HCT116 (cell line): ENCODE measurements around the gene SLC66A2. TPM values are rescaled to one million over a fixed set of nuclear protein-coding genes. Genes with fewer than 3 reads are reported as not detected.
"Not testable (repeated sequence)": the region's sequence is repeated elsewhere in the genome, so short reads cannot be mapped to it uniquely, and the experiment has no call there.

Experiments
- ATAC-seq: fragments of 200-7000 bp; cut with Tn5 transposase; 2 replicates; pipeline ENCODE4 v1.9.1; 2020; ENCODE audit warnings: mild to moderate bottlenecking, moderate library complexity
- BruUV-seq: library from RNA; stranded (reverse); fragments of 400-500 nt; replicated peaks from 2 replicates; lab custom pipeline; 2021; lab: Mats Ljungman, UMichigan
- CTCF ChIA-PET: fragments of 300-600 bp; sonication (Branson Sonifier 250); formaldehyde crosslinking; loops from one replicate; lab custom pipeline; 2021; ENCODE audit warnings: antibody characterized with exemption; lab: Charles Lee
- POLR2A ChIA-PET: fragments of 300-600, 350-600 bp; sonication (Branson Sonifier 250); formaldehyde crosslinking; loops from one replicate; lab custom pipeline; 2021; ENCODE audit warnings: antibody characterized with exemption; lab: Charles Lee
- RAD21 ChIA-PET, 2 experiments: fragments of 300-600 bp; sonication (Branson Sonifier 250); formaldehyde crosslinking; loops; one replicate each; lab custom pipeline; 2023; ENCODE audit warnings: low total read pairs in 2 of 2; ENCODE audit not compliant: uncharacterized antibody in 2 of 2, unreplicated experiment in 2 of 2, low non-redundant PET in 1 of 2; lab: Charles Lee
- DNase-seq: peaks from one replicate; pipeline ENCODE4 v3.0.0-alpha.2; 2010; ENCODE audit warnings: low read depth, low spot score
- H2AFZ ChIP-seq: fragments of 200-600 bp; shearing (Covaris generic), sonication (generic); 2 replicates; pipeline ENCODE4 v1.6.1; 2017; ENCODE audit warnings: low read depth, mixed run types, mixed read lengths, antibody characterized with exemption, low read length; ENCODE audit not compliant: poor library complexity, severe bottlenecking
- H3K27ac ChIP-seq: 2 replicates; pipeline ENCODE4 v1.5.1; 2012; ENCODE audit warnings: low read depth, low read length
- H3K27me3 ChIP-seq: fragments of 200-600 bp; sonication (generic); 2 replicates; pipeline ENCODE4 v1.6.1; 2016; ENCODE audit warnings: mixed run types, low read length, mixed read lengths; ENCODE audit not compliant: insufficient read depth
- H3K36me3 ChIP-seq, 2 experiments: fragments of 200-500 bp in 1 of 2; fragments of 200-600 bp in 1 of 2; sonication (Bioruptor generic) in 1 of 2; sonication (generic) in 1 of 2; 2 replicates each; pipeline versions ENCODE4 v1.5.1 to v1.6.1; 2014 to 2016; ENCODE audit warnings: low read length in 2 of 2, inconsistent platforms in 1 of 2, mixed read lengths in 1 of 2, mixed run types in 1 of 2; ENCODE audit not compliant: insufficient read depth in 2 of 2, control insufficient read depth in 1 of 2
- H3K4me1 ChIP-seq, 2 experiments: fragments of 200-600 bp in 1 of 2; sonication (generic) in 1 of 2; 2 replicates each; pipeline versions ENCODE4 v1.5.1 to v1.6.1; 2012 to 2017; ENCODE audit warnings: low read length in 2 of 2, inconsistent platforms in 1 of 2, mild to moderate bottlenecking in 1 of 2, mixed read lengths in 1 of 2, mixed run types in 1 of 2, moderate library complexity in 1 of 2; ENCODE audit not compliant: insufficient read depth in 2 of 2, control insufficient read depth in 1 of 2
- H3K4me2 ChIP-seq: fragments of 200-600 bp; sonication (generic); 2 replicates; pipeline ENCODE4 v1.6.1; 2017; ENCODE audit warnings: mixed run types, low read length, mixed read lengths
- H3K4me3 ChIP-seq, 2 experiments: fragments of 200-600 bp in 1 of 2; sonication (generic) in 1 of 2; replicated peaks in 1 of 2; 2 replicates each; pipeline ENCODE4 v1.5.1; 2011 to 2016; ENCODE audit warnings: low read length in 2 of 2, control low read depth in 1 of 2, low read depth in 1 of 2, mild to moderate bottlenecking in 1 of 2, mixed read lengths in 1 of 2, mixed run types in 1 of 2
- H3K79me2 ChIP-seq: fragments of 200-600 bp; sonication (generic); 2 replicates; pipeline ENCODE4 v1.6.1; 2017; ENCODE audit warnings: mild to moderate bottlenecking, mixed run types, low read length, moderate library complexity, mixed read lengths; ENCODE audit not compliant: insufficient read depth
- H3K9ac ChIP-seq: fragments of 200-600 bp; sonication (generic); 2 replicates; pipeline ENCODE4 v1.6.1; 2016; ENCODE audit warnings: low read length, mixed read lengths
- H3K9me2 ChIP-seq: fragments of 200-600 bp; sonication (generic), shearing (Covaris generic); 2 replicates; pipeline ENCODE4 v1.6.1; 2017; ENCODE audit warnings: mixed run types, mild to moderate bottlenecking, moderate library complexity; ENCODE audit not compliant: insufficient read depth
- H3K9me3 ChIP-seq, 2 experiments: fragments of 200-500 bp in 1 of 2; fragments of 200-600 bp in 1 of 2; sonication (Bioruptor generic) in 1 of 2; sonication (generic) in 1 of 2; 2 replicates each; pipeline ENCODE4 v1.6.1; 2014 to 2017; ENCODE audit warnings: low read length in 2 of 2, mixed read lengths in 2 of 2, inconsistent platforms in 1 of 2, low read depth in 1 of 2, mild to moderate bottlenecking in 1 of 2, mixed run types in 1 of 2, moderate library complexity in 1 of 2; ENCODE audit not compliant: control insufficient read depth in 1 of 2, insufficient read depth in 1 of 2
- H4K20me1 ChIP-seq: fragments of 200-600 bp; sonication (generic), shearing (Covaris generic); 2 replicates; pipeline ENCODE4 v1.6.1; 2017; ENCODE audit warnings: mixed run types, mild to moderate bottlenecking, moderate library complexity; ENCODE audit not compliant: insufficient read depth
- CBX3 ChIP-seq: IDR thresholded peaks from 2 replicates; pipeline ENCODE4 v1.6.1; 2012; ENCODE audit warnings: low read depth
- EZH2 ChIP-seq: fragments of 200-600 bp; sonication (generic); IDR thresholded peaks from 2 replicates; pipeline ENCODE4 v1.6.1; 2017; ENCODE audit warnings: antibody characterized with exemption, mixed run types
- intact Hi-C: fragments of 100-400 bp; cut with micrococcal nuclease; formaldehyde crosslinking; loops from 2 replicates; pipeline ENCODE4 v1.10.0; 2022
- total RNA-seq: library from RNA; stranded (reverse); gene quantifications from one replicate; pipeline ENCODE4 v1.2.1, GENCODE V29; 2021; ENCODE audit not compliant: unreplicated experiment
- TF ChIP-seq, protein P1 (sequence below): IDR thresholded peaks from 2 replicates; pipeline ENCODE4 v1.6.1; 2012; ENCODE audit warnings: low read depth
- TF ChIP-seq, protein P2 (sequence below): IDR thresholded peaks from 2 replicates; pipeline ENCODE4 v1.6.1; 2011; ENCODE audit warnings: mild to moderate bottlenecking, low read length, moderate library complexity; ENCODE audit not compliant: insufficient replicate concordance; ENCODE audit errors: extremely low read depth

Gene SLC66A2
- total RNA-seq, 1 experiment from 2014 or later, result 44.9 TPM

GRCh38 chr18:79951545-79952455, at the start of gene SLC66A2 (continued):
- TF ChIP-seq, protein P1, sequence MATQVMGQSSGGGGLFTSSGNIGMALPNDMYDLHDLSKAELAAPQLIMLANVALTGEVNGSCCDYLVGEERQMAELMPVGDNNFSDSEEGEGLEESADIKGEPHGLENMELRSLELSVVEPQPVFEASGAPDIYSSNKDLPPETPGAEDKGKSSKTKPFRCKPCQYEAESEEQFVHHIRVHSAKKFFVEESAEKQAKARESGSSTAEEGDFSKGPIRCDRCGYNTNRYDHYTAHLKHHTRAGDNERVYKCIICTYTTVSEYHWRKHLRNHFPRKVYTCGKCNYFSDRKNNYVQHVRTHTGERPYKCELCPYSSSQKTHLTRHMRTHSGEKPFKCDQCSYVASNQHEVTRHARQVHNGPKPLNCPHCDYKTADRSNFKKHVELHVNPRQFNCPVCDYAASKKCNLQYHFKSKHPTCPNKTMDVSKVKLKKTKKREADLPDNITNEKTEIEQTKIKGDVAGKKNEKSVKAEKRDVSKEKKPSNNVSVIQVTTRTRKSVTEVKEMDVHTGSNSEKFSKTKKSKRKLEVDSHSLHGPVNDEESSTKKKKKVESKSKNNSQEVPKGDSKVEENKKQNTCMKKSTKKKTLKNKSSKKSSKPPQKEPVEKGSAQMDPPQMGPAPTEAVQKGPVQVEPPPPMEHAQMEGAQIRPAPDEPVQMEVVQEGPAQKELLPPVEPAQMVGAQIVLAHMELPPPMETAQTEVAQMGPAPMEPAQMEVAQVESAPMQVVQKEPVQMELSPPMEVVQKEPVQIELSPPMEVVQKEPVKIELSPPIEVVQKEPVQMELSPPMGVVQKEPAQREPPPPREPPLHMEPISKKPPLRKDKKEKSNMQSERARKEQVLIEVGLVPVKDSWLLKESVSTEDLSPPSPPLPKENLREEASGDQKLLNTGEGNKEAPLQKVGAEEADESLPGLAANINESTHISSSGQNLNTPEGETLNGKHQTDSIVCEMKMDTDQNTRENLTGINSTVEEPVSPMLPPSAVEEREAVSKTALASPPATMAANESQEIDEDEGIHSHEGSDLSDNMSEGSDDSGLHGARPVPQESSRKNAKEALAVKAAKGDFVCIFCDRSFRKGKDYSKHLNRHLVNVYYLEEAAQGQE, result no peak
- TF ChIP-seq, protein P2, sequence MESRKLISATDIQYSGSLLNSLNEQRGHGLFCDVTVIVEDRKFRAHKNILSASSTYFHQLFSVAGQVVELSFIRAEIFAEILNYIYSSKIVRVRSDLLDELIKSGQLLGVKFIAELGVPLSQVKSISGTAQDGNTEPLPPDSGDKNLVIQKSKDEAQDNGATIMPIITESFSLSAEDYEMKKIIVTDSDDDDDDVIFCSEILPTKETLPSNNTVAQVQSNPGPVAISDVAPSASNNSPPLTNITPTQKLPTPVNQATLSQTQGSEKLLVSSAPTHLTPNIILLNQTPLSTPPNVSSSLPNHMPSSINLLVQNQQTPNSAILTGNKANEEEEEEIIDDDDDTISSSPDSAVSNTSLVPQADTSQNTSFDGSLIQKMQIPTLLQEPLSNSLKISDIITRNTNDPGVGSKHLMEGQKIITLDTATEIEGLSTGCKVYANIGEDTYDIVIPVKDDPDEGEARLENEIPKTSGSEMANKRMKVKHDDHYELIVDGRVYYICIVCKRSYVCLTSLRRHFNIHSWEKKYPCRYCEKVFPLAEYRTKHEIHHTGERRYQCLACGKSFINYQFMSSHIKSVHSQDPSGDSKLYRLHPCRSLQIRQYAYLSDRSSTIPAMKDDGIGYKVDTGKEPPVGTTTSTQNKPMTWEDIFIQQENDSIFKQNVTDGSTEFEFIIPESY, result no peak

DNA sequence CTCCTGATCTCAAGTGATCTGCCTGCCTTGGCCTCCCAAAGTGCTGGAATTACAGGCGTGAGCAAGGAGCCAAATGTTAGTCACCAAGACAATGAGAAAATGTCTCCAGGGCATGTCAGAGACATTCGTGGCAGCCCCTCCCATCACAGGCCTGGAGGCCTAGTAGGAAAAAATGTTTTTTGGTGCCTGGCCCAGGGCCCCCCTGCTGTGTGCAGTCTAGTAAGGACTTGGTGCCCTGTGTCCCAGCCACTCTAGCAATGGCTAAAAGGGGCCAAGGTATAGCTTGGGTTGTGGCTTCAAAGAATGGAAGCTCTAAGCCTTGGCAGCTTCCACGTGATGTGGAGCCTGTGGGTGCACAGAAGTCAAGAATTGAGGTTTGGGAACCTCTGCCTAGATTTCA, 49.4 kb upstream of the SLC66A2 start:
- no peaks in the 10 kb centered on the region for H3K36me3 ChIP-seq
- no peaks in the 10 kb centered on the region for H3K79me2 ChIP-seq
- ChIA-PET POLR2A (no interaction called here), CTCF (interaction anchor here (0.6 kb wide), 1 partner anchor 39 kb away, joined by 3 read pairs; no protein-coding TSS in a partner anchor), RAD21 (no interaction called here)
- no peak overlapping the region for H2AFZ ChIP-seq
- H4K20me1 ChIP-seq, result no peaks in the 10 kb centered on the region
- no peak overlapping the region for H3K27ac ChIP-seq
- no peaks in the 10 kb centered on the region for H3K9me2 ChIP-seq
- 0 out of 4 replicates have a peak, but pooled peaks cover 0 to 3% of the 10 kb centered on the region in 2 experiments for H3K9me3 ChIP-seq
- H3K4me3 ChIP-seq, result no peak overlapping the region
- no peaks in the 10 kb centered on the region for H3K27me3 ChIP-seq
- no peak for TF ChIP-seq EZH2
- TF ChIP-seq CBX3, result no peak
- no peak overlapping the region for H3K9ac ChIP-seq
- H3K4me1 ChIP-seq, result no peaks in the 10 kb centered on the region
- ATAC-seq, result no peak
- intact Hi-C loops, result no loop called here
- no peak for DNase-seq
- no TSS peak for BruUV-seq
- no peak overlapping the region for H3K4me2 ChIP-seq

DNA sequence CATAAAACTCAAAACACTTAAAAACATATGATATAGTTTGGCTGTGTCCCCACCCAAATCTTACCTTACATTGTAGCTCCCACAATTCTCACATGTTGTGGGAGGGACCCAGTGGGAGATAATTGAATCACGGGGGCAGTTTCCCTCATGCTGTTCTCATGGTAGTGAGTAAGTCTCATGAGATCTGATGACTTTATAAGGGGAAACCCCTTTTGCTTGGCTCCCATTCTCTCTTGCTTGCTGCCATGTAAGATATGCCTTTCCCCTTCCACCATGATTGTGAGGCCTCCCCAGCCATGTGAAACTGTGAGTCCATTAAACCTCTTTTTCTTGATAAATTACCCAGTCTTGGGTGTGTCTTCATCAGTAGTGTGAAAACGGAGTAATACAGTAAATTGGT, 48.2 kb upstream of the SLC66A2 start:
- CTCF ChIA-PET, H3K27ac ChIP-seq, H2AFZ ChIP-seq, H3K79me2 ChIP-seq, H3K4me2 ChIP-seq, H3K4me1 ChIP-seq, H3K9me3 ChIP-seq, ATAC-seq, H3K9me2 ChIP-seq, BruUV-seq, DNase-seq, H3K4me3 ChIP-seq, RAD21 ChIA-PET, POLR2A ChIA-PET, intact Hi-C loops, H3K36me3 ChIP-seq, H3K9ac ChIP-seq, H3K27me3 ChIP-seq, H4K20me1 ChIP-seq: not testable (repeated sequence)
